GM18861 (cell line): ENCODE measurements around the gene CEP63.
A peak's percentile ranks its signal among the peaks of the same experiment; 100 is the strongest.

Experiments
- ATAC-seq: cut with Tn5 transposase; IDR thresholded peaks from one replicate; pipeline ENCODE4 v1.9.1; 2021; ENCODE audit not compliant: unreplicated experiment

Gene CEP63

GRCh38 chr3:134485718-134486576 is at the start of gene CEP63, which contains the start of gene ANAPC13:
Gene CEP63 (plus strand): TSS chr3:134486057. CDS start chr3:134495321, 9,264 bp downstream.
Gene ANAPC13 (minus strand): TSS chr3:134485985. CDS start chr3:134482904, 3,081 bp downstream.
- peak; percentile 71 for ATAC-seq

- ATAC-seq: no peak
These were observed 48.6 kb upstream of the CEP63 start for GRCh38 chr3:134437211-134437752.

- ATAC-seq: no peak
These were observed 44.5 kb upstream of the CEP63 start for GRCh38 chr3:134441321-134441720.

- ATAC-seq: no peak
These were observed 44.0 kb upstream of the CEP63 start for GRCh38 chr3:134441821-134442220.

GRCh38 chr3:134445095-134445494 is 40.8 kb upstream of the CEP63 start:
- ATAC-seq: no peak

GRCh38 chr3:134445636-134446035 is 40.2 kb upstream of the CEP63 start:
- no peak for ATAC-seq

- no peak for ATAC-seq
These were observed 39.1 kb upstream of the CEP63 start for GRCh38 chr3:134446800-134447199.

GRCh38 chr3:134447351-134447750 is 38.5 kb upstream of the CEP63 start:
- no peak for ATAC-seq

GRCh38 chr3:134448664-134449063 is 37.2 kb upstream of the CEP63 start:
- no peak for ATAC-seq

GRCh38 chr3:134449277-134449676 is 36.6 kb upstream of the CEP63 start:
- ATAC-seq: no peak

- ATAC-seq: no peak
These were observed 35.9 kb upstream of the CEP63 start for GRCh38 chr3:134449951-134450350.

- no peak for ATAC-seq
These were observed 32.2 kb upstream of the CEP63 start for GRCh38 chr3:134453631-134454030.

GRCh38 chr3:134457376-134458074 is 28.3 kb upstream of the CEP63 start:
- no peak for ATAC-seq

- no peak for ATAC-seq
These were observed 27.4 kb upstream of the CEP63 start for GRCh38 chr3:134458406-134458945.

- no peak for ATAC-seq
These were observed 26.3 kb upstream of the CEP63 start for GRCh38 chr3:134459562-134459961.

- no peak for ATAC-seq
These were observed 24.9 kb upstream of the CEP63 start for GRCh38 chr3:134460965-134461364.

GRCh38 chr3:134462331-134462941 is 23.4 kb upstream of the CEP63 start:
- ATAC-seq: no peak

- ATAC-seq: no peak
These were observed 22.2 kb upstream of the CEP63 start for GRCh38 chr3:134463676-134464063.

GRCh38 chr3:134464064-134464688 is 21.7 kb upstream of the CEP63 start:
- ATAC-seq: no peak

- ATAC-seq: no peak
These were observed 21.0 kb upstream of the CEP63 start for GRCh38 chr3:134464689-134465365.
